Tibial nerve (tissue), 4 donors: Measurements from ENCODE around the gene IFNAR1. TPM values are rescaled to one million over a fixed set of nuclear protein-coding genes. Genes with fewer than 3 reads are reported as not detected.

Experiments used
- DNase-seq, 2 donors: peaks; one replicate each; pipeline ENCODE4 v3.0.0-alpha.2; 2019; ENCODE audit warnings: low spot score in 2 of 2
- H3K27ac ChIP-seq, 4 donors: fragments of 200-600 bp; sonication (generic) in 3 of 4; one replicate each; pipeline ENCODE4 v1.5.1; 2017 to 2019; ENCODE audit warnings: mild to moderate bottlenecking in 1 of 4
- H3K27me3 ChIP-seq, 2 donors: fragments of 200-600 bp; sonication (generic) in 1 of 2; one replicate each; pipeline versions ENCODE4 v1.5.1 to v1.6.0; 2017 to 2019
- H3K36me3 ChIP-seq, 3 donors: fragments of 200-600 bp; sonication (generic); one replicate each; pipeline ENCODE4 v1.5.1; 2018 to 2019
- H3K4me1 ChIP-seq, 4 donors: fragments of 200-600 bp; sonication (generic) in 3 of 4; one replicate each; pipeline ENCODE4 v1.5.1; 2017 to 2019
- H3K4me3 ChIP-seq, 4 donors: fragments of 200-600 bp; sonication (generic) in 3 of 4; one replicate each; pipeline ENCODE4 v1.5.1; 2017 to 2019; ENCODE audit warnings: mild to moderate bottlenecking in 1 of 4, moderate library complexity in 1 of 4
- H3K9me3 ChIP-seq, 4 donors: fragments of 200-600 bp; sonication (generic) in 3 of 4; one replicate each; pipeline ENCODE4 v1.5.1; 2017 to 2019
- EP300 ChIP-seq, 2 donors: sonication (generic); formaldehyde crosslinking; IDR thresholded peaks; one replicate each; pipeline ENCODE4 v1.6.1; 2017; ENCODE audit warnings: antibody characterized with exemption in 2 of 2, mild to moderate bottlenecking in 1 of 2
- POLR2A ChIP-seq, 2 donors: fragments of 450-650 bp; IDR thresholded peaks; one replicate each; pipeline ENCODE4 v1.6.1; 2017; ENCODE audit warnings: antibody characterized with exemption in 2 of 2, mild to moderate bottlenecking in 2 of 2, moderate library complexity in 2 of 2
- WGBS, 2 donors: methylation state at CpG; one replicate each; pipeline ENCODE4 v1.1.5; 2018; 5-methylcytosine and 5-hydroxymethylcytosine counted together
- total RNA-seq, 4 donors: library from RNA; depleted of rRNA; stranded (reverse); fragments of >200 nt; gene quantifications; one replicate each; pipeline ENCODE4 v1.1.0, GENCODE V29; 2016
- TF ChIP-seq, protein P1 (sequence below), 5 experiments: fragments of 200-600 bp in 3 of 5; fragments of 450-650 bp in 2 of 5; sonication (generic) in 3 of 5; IDR thresholded peaks; one replicate each; pipeline ENCODE4 v1.5.1; 2016 to 2019; ENCODE audit warnings: antibody characterized with exemption in 5 of 5, mild to moderate bottlenecking in 3 of 5, moderate library complexity in 2 of 5

Gene IFNAR1
- total RNA-seq, 4 donors from 2014 or later = 29.4 to 35.8 (median 31.4) TPM

DNA sequence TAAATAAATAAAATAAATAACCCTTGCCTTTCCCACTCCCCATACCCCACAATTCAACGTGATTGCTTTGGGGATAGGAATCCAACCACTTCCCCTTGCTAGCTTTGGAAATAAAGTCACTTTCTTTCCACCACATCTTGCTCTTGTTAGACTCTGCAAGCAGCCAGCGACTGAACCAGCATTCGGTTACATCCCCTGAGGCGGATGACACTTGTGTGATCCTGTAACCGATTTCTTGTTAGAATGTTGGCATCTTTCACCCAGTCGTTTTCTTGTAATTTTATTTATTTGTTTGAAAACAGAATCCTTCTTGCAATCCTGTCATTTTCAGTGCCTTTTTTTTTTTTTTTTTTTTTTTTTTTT, 76.8 kb downstream of the IFNAR1 start:
- no peak for TF ChIP-seq POLR2A (IDR thresholded peaks at IDR 0.05)
- TF ChIP-seq, protein P1, sequence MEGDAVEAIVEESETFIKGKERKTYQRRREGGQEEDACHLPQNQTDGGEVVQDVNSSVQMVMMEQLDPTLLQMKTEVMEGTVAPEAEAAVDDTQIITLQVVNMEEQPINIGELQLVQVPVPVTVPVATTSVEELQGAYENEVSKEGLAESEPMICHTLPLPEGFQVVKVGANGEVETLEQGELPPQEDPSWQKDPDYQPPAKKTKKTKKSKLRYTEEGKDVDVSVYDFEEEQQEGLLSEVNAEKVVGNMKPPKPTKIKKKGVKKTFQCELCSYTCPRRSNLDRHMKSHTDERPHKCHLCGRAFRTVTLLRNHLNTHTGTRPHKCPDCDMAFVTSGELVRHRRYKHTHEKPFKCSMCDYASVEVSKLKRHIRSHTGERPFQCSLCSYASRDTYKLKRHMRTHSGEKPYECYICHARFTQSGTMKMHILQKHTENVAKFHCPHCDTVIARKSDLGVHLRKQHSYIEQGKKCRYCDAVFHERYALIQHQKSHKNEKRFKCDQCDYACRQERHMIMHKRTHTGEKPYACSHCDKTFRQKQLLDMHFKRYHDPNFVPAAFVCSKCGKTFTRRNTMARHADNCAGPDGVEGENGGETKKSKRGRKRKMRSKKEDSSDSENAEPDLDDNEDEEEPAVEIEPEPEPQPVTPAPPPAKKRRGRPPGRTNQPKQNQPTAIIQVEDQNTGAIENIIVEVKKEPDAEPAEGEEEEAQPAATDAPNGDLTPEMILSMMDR (IDR thresholded peaks at IDR 0.05) = no peak
- no peak for TF ChIP-seq EP300 (IDR thresholded peaks at IDR 0.05)
- DNase-seq = no peak
- Histone ChIP-seq H3K9me3 (no peaks in the 10 kb centered on the region), H3K27me3 (no peaks in the 10 kb centered on the region), H3K27ac (peak overlapping the region in 2 of 4 donors; percentile 99 to 100), H3K4me3 (no peak overlapping the region), H3K4me1 (peaks cover 0 to 53% (median 24%) of the 10 kb centered on the region in 4 donors), H3K36me3 (no peaks in the 10 kb centered on the region)
- WGBS, 2 donors = 80 to 82% methylated on average over 6 of the region's 6 CpGs

GRCh38 chr21:33402001-33402979, 77.5 kb downstream of the IFNAR1 start:
- H3K4me3 ChIP-seq = peak overlapping the region; percentile 58 to 93 (median 78)
- WGBS, 2 donors = 40 to 43% methylated on average over 44 to 45 of the region's 45 CpGs
- DNase-seq = peak; percentile 51 to 69
- TF ChIP-seq, protein P1 (IDR thresholded peaks at IDR 0.05) = peak in 1 of 5 experiments; percentile 8
- TF ChIP-seq EP300 (IDR thresholded peaks at IDR 0.05) = peak; percentile 47 to 90
- TF ChIP-seq POLR2A (IDR thresholded peaks at IDR 0.05) = peak; percentile 31 to 58
- H3K27me3 ChIP-seq = no peaks in the 10 kb centered on the region
- peak overlapping the region; percentile 92 to 100 (median 98) for H3K27ac ChIP-seq
- H3K4me1 ChIP-seq = peaks cover 0 to 53% (median 22%) of the 10 kb centered on the region in 4 donors
- H3K9me3 ChIP-seq = no peaks in the 10 kb centered on the region
- no peaks in the 10 kb centered on the region for H3K36me3 ChIP-seq

DNA sequence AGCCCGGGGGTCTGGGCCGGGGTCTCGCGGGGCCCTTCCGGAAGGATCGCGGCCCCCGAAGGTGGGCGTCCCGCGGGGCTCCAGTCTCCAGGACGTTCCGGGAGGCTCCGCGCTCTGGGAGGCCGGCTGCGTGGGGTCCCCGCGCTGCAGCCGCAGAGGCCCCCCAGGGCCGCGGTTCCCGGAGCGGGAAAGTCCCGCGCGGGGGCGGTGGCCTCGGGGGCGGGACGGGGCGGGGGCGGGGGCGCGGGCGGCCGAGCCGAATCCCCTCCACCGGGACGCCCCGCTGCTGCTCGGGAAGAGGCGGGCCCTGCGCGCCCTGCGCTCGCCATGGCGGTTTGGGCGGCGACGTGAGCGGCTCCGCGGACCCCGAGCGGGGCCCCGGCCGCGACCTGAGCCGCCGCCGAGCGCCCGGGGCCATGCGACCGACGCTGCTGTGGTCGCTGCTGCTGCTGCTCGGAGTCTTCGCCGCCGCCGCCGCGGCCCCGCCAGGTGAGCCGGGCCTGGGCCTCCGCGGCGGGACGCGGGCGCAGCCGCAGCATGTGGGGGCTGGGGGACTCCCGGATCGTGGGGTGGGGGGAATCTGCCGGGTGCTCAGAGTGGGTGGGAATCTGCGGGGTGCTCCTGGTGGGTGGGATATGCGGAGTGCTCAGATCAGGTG, 78.5 kb downstream of the IFNAR1 start, which contains the start of gene IFNGR2:
Gene IFNGR2, plus strand, starts transcription at position 286 of the 658 bp plus-strand sequence. Its CDS starts 131 bp downstream, at position 417.
- no peaks in the 10 kb centered on the region for H3K27me3 ChIP-seq
- H3K27ac ChIP-seq = peak within 1 kb of the TSS; percentile 92 to 100 (median 98)
- H3K4me1 ChIP-seq = peaks cover 0 to 60% (median 27%) of the 10 kb centered on the region in 4 donors
- no peak for DNase-seq
- no peaks in the 10 kb centered on the region for H3K36me3 ChIP-seq
- no peaks in the 10 kb centered on the region for H3K9me3 ChIP-seq
- TF ChIP-seq POLR2A (IDR thresholded peaks at IDR 0.05) = peak in 1 of 2 donors; percentile 5
- TF ChIP-seq EP300 (IDR thresholded peaks at IDR 0.05) = no peak
- TF ChIP-seq, protein P1 (IDR thresholded peaks at IDR 0.05) = no peak
- H3K4me3 ChIP-seq = peak within 1 kb of the TSS; percentile 73 to 94 (median 88)
- WGBS, 2 donors = 0% methylated on average over 6 to 19 of the region's 89 CpGs

DNA sequence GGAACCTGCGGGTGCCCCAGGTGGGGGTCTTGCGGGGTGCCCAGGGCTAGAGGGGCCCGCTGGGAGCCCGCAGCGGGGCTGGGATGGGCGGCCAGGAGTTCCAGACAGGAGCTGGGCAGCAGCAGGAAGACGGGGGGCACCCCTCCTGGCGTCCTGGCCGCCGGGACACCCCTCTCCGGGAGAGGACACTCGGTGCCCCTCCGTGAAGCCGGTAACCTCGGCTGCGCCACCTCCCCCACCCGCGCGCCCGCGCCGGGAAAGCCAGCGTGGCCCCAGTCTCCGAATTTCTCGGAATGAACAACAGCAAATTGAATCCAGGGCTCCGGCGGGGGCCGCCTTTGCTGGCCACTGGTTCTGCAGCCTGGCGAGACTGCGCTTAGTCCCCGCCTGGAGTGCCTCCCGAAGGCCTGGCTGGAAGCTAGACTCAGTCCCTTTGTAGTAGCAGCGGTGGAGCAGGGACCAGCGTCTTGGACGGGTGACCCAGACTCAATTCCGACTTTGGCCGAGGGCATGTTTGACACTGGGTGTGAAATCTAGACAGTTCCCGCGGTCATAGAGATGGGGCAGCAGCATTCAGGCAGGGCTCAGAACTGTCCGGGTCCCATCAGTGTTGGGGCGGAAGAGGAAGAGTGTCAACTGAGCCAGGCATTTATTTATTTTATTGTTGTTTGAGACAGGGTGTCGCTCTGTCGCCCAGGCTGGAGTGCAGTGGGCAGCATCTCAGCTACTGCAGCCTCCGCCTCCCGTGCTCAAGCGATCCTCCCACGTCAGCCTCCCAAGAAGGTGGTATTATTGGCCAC, 79.2 kb downstream of the IFNAR1 start:
- DNase-seq = peak in 1 of 2 donors; percentile 28
- Histone ChIP-seq H3K4me1 (peaks cover 0 to 67% (median 27%) of the 10 kb centered on the region in 4 donors), H3K27me3 (no peaks in the 10 kb centered on the region), H3K4me3 (peak overlapping the region; percentile 73 to 94 (median 88)), H3K36me3 (no peaks in the 10 kb centered on the region), H3K9me3 (no peaks in the 10 kb centered on the region), H3K27ac (peak overlapping the region; percentile 92 to 100 (median 98))
- TF ChIP-seq, protein P1 (IDR thresholded peaks at IDR 0.05) = no peak
- peak in 1 of 2 donors; percentile 54 for TF ChIP-seq EP300 (IDR thresholded peaks at IDR 0.05)
- 1 to 6% methylated on average over 14 to 43 of the region's 47 CpGs for WGBS, 2 donors
